H9 (cell line): Measurements from ENCODE around the gene FAM174C. TPM values are rescaled to one million over a fixed set of nuclear protein-coding genes. Genes with fewer than 3 reads are reported as not detected.
A peak's percentile ranks its signal among the peaks of the same experiment; 100 is the strongest.

Source experiments
- DNase-seq: peaks from one replicate; pipeline ENCODE4 v3.0.0-alpha.2; 2017
- H2AFZ ChIP-seq: one replicate; pipeline ENCODE4 v1.6.1; 2013; ENCODE audit warnings: mild to moderate bottlenecking, low read length, control low read depth, moderate library complexity
- H2AK5ac ChIP-seq: 2 replicates; pipeline ENCODE4 v1.6.1; 2013; ENCODE audit warnings: low read length, control low read depth, mixed read lengths; ENCODE audit not compliant: insufficient read length
- H2BK120ac ChIP-seq: one replicate; pipeline ENCODE4 v1.6.1; 2013; ENCODE audit warnings: low read depth, mild to moderate bottlenecking, low read length, control low read depth, inconsistent platforms; ENCODE audit not compliant: poor library complexity, severe bottlenecking
- H2BK12ac ChIP-seq: 2 replicates; pipeline ENCODE4 v1.6.1; 2013; ENCODE audit warnings: low read length, control low read depth, mixed read lengths, low read depth; ENCODE audit not compliant: insufficient read length
- H2BK15ac ChIP-seq: 2 replicates; pipeline ENCODE4 v1.6.1; 2013; ENCODE audit warnings: low read depth, low read length, control low read depth
- H2BK20ac ChIP-seq: one replicate; pipeline ENCODE4 v1.6.1; 2013; ENCODE audit warnings: low read depth, mild to moderate bottlenecking, low read length, control low read depth, inconsistent platforms; ENCODE audit not compliant: poor library complexity, severe bottlenecking
- H2BK5ac ChIP-seq: 2 replicates; pipeline ENCODE4 v1.6.1; 2013; ENCODE audit warnings: low read length, control low read depth, mixed read lengths; ENCODE audit not compliant: insufficient read length
- H3K14ac ChIP-seq: 2 replicates; pipeline ENCODE4 v1.6.1; 2013; ENCODE audit warnings: low read length, control low read depth; ENCODE audit not compliant: insufficient read depth
- H3K18ac ChIP-seq: 2 replicates; pipeline ENCODE4 v1.6.1; 2013; ENCODE audit warnings: low read depth, mild to moderate bottlenecking, mixed read lengths, low read length, control low read depth; ENCODE audit not compliant: insufficient read length
- H3K23ac ChIP-seq: 2 replicates; pipeline ENCODE4 v1.6.1; 2013; ENCODE audit warnings: low read length, control low read depth, mixed read lengths, low read depth; ENCODE audit not compliant: insufficient read length
- H3K23me2 ChIP-seq: 2 replicates; pipeline ENCODE4 v1.6.1; 2013; ENCODE audit warnings: low read depth, mild to moderate bottlenecking, mixed read lengths, low read length, control low read depth; ENCODE audit not compliant: insufficient read length, poor library complexity, severe bottlenecking
- H3K27ac ChIP-seq: 2 replicates; pipeline ENCODE4 v1.5.1; 2013; ENCODE audit warnings: low read length, control low read depth, mixed read lengths, low read depth; ENCODE audit not compliant: insufficient read length
- H3K27me3 ChIP-seq: 2 replicates; pipeline ENCODE4 v1.6.1; 2013; ENCODE audit warnings: low read length, control low read depth, inconsistent platforms; ENCODE audit not compliant: insufficient read depth
- H3K4ac ChIP-seq: 2 replicates; pipeline ENCODE4 v1.6.1; 2013; ENCODE audit warnings: low read depth, mild to moderate bottlenecking, control low read depth, inconsistent platforms, low read length, moderate library complexity
- H3K4me1 ChIP-seq: 2 replicates; pipeline ENCODE4 v1.6.1; 2013; ENCODE audit warnings: low read length, control low read depth, inconsistent platforms; ENCODE audit not compliant: insufficient read depth
- H3K4me2 ChIP-seq: 2 replicates; pipeline ENCODE4 v1.6.1; 2013; ENCODE audit warnings: low read length, control low read depth, mixed read lengths; ENCODE audit not compliant: insufficient read length, insufficient read depth
- H3K56ac ChIP-seq: 2 replicates; pipeline ENCODE4 v1.6.1; 2013; ENCODE audit warnings: low read depth, mild to moderate bottlenecking, mixed read lengths, low read length, control low read depth; ENCODE audit not compliant: insufficient read length
- H3K79me1 ChIP-seq: 2 replicates; pipeline ENCODE4 v1.6.1; 2013; ENCODE audit warnings: low read depth, mild to moderate bottlenecking, moderate library complexity, low read length, control low read depth, inconsistent platforms; ENCODE audit not compliant: insufficient read depth, poor library complexity, severe bottlenecking
- H3K79me2 ChIP-seq: 2 replicates; pipeline ENCODE4 v1.6.1; 2013; ENCODE audit warnings: low read length, control low read depth, inconsistent platforms; ENCODE audit not compliant: insufficient read depth
- H3K9ac ChIP-seq: 2 replicates; pipeline ENCODE4 v1.6.1; 2013; ENCODE audit warnings: low read length, control low read depth, mixed read lengths; ENCODE audit not compliant: insufficient read length; ENCODE audit errors: extremely low read depth
- H3K9me3 ChIP-seq: one replicate; pipeline ENCODE4 v1.6.1; 2013; ENCODE audit warnings: low read depth, low read length, inconsistent platforms; ENCODE audit not compliant: control insufficient read depth
- H3T11ph ChIP-seq: one replicate; pipeline ENCODE4 v1.6.1; 2013; ENCODE audit warnings: mild to moderate bottlenecking, low read length, control low read depth, inconsistent platforms
- H4K20me1 ChIP-seq: one replicate; pipeline ENCODE4 v1.6.1; 2013; ENCODE audit not compliant: control insufficient read depth, insufficient read length, insufficient read depth
- H4K5ac ChIP-seq: 2 replicates; pipeline ENCODE4 v1.6.1; 2013; ENCODE audit warnings: low read depth, mild to moderate bottlenecking, mixed read lengths, low read length, control low read depth; ENCODE audit not compliant: insufficient read length
- H4K8ac ChIP-seq: replicated peaks from 2 replicates; pipeline ENCODE4 v1.6.1; 2013; ENCODE audit warnings: low read length, control low read depth, mixed read lengths, low read depth; ENCODE audit not compliant: insufficient read length
- H4K91ac ChIP-seq: 2 replicates; pipeline ENCODE4 v1.6.1; 2013; ENCODE audit warnings: low read depth, mild to moderate bottlenecking, moderate library complexity, mixed read lengths, low read length, control low read depth; ENCODE audit not compliant: insufficient read length
- H3K27ac Mint-ChIP-seq, 3 experiments: 2 replicates in 2 of 3; 3 replicates in 1 of 3; pipeline ENCODE4 v1.8.0; 2020 to 2021; ENCODE audit warnings: mixed read lengths in 3 of 3, mild to moderate bottlenecking in 1 of 3, moderate library complexity in 1 of 3
- H3K27me3 Mint-ChIP-seq: 2 replicates; pipeline ENCODE4 v1.8.0; 2021; ENCODE audit warnings: low read depth, mild to moderate bottlenecking, moderate library complexity, mixed read lengths
- H3K36me3 Mint-ChIP-seq, 3 experiments: 2 replicates in 2 of 3; 3 replicates in 1 of 3; pipeline ENCODE4 v1.8.0; 2020 to 2021; ENCODE audit warnings: low read depth in 3 of 3, mixed read lengths in 3 of 3; ENCODE audit not compliant: insufficient read depth in 1 of 3
- H3K4me1 Mint-ChIP-seq, 2 experiments: 2 replicates each; pipeline ENCODE4 v1.8.0; 2020; ENCODE audit warnings: mixed read lengths in 2 of 2
- H3K4me3 Mint-ChIP-seq, 2 experiments: 2 replicates in 1 of 2; 3 replicates in 1 of 2; pipeline ENCODE4 v1.8.0; 2020 to 2021; ENCODE audit warnings: mild to moderate bottlenecking in 2 of 2, mixed read lengths in 2 of 2, moderate library complexity in 1 of 2
- H3K9me3 Mint-ChIP-seq, 2 experiments: 2 replicates in 1 of 2; 3 replicates in 1 of 2; pipeline ENCODE4 v1.8.0; 2020; ENCODE audit warnings: mild to moderate bottlenecking in 2 of 2, mixed read lengths in 2 of 2, moderate library complexity in 1 of 2
- CTCF ChIP-seq: fragments of 200-600 bp; sonication (generic); conservative IDR thresholded peaks from 3 replicates; pipeline ENCODE4 v1.8.0; 2021; ENCODE audit warnings: antibody characterized with exemption, mild to moderate bottlenecking
- WGBS: extraction: QIAGEN DNeasy Blood & Tissue Kit; methylation state at CpG from one replicate; pipeline ENCODE4 v1.1.7; 2013; ENCODE audit warnings: missing lambda C conversion rate, low lambda C conversion rate, mixed read lengths; ENCODE audit not compliant: insufficient read length; ENCODE audit errors: extremely low coverage; 5-methylcytosine and 5-hydroxymethylcytosine counted together
- total RNA-seq: library from RNA; stranded (reverse); gene quantifications from 2 replicates; pipeline ENCODE4 v1.2.1, GENCODE V29; 2021

The FAM174C gene
- total RNA-seq, 1 experiment from 2014 or later = 63.0 TPM

DNA sequence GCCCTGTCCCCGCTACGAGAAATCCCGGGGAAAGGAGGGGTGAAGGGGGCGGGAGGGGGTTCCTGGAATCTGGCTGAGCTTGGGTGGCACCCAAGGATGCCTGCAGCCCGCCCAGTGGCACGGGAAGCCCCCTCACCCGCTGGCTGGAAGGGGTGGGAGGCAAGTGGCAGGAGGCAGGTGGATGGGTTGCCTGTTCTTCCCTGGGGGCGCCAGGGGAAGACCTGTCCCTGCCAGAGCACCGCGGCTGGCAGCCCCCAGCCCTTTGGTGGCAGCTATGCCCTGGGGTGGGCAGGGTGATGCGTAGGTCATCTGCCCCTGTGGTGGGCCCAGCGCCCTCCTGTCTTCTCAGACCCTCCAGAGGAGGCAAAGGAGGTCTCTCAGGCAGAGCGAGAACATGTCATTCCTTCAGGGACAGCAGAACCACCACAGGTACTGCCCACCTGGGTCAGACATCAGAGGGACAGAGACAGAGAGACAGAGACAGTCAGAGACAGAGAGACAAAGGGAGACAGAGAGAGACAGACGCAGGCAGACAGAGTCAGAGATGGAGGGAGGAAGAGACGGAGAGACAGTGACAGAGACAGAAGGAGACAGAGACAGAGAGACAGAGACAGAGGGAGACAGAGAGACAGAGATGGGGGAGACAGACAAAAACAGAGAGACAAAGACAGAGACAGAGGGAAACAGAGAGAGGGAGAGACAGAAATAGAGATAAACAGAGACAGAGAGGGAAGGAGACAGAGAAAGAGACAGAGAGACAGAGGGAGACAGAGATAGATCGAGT, 47.1 kb downstream of the FAM174C start:
- no peaks in the 10 kb centered on the region for H3K23me2 ChIP-seq
- H3K9ac ChIP-seq = no peak overlapping the region
- H3K9me3 ChIP-seq = no peaks in the 10 kb centered on the region
- no peak overlapping the region; the same call in 1 of the 2 replicates for H3K14ac ChIP-seq
- H2BK120ac ChIP-seq = no peak overlapping the region
- H3T11ph ChIP-seq = no peak overlapping the region
- H3K4me2 ChIP-seq = no peak overlapping the region
- H3K36me3 Mint-ChIP-seq = no peaks in the 10 kb centered on the region
- no peak overlapping the region for H4K8ac ChIP-seq
- H2AFZ ChIP-seq = no peak overlapping the region
- H2BK20ac ChIP-seq = no peak overlapping the region
- H3K79me1 ChIP-seq = no peaks in the 10 kb centered on the region
- no peak overlapping the region for H2BK15ac ChIP-seq
- no peak overlapping the region for H3K27ac ChIP-seq
- H3K4me1 Mint-ChIP-seq = peaks cover 0 to under 1% of the 10 kb centered on the region in 2 experiments; a peak in 2 of 4 replicates
- peaks cover 11% of the 10 kb centered on the region for H3K27me3 Mint-ChIP-seq
- peak overlapping the region in 1 of 2 experiments; percentile 18; a peak in 2 of 5 replicates for H3K4me3 Mint-ChIP-seq
- no peak overlapping the region for H2BK12ac ChIP-seq
- H3K4ac ChIP-seq = no peak overlapping the region
- H2BK5ac ChIP-seq = no peak overlapping the region
- no peak overlapping the region for H4K5ac ChIP-seq
- H3K18ac ChIP-seq = no peak overlapping the region
- no peak overlapping the region for H2AK5ac ChIP-seq
- no peaks in the 10 kb centered on the region; a peak in 1 of 5 replicates for H3K9me3 Mint-ChIP-seq
- no peak for TF ChIP-seq CTCF
- WGBS = no CpG with 5 or more reads among the region's 16 CpGs
- DNase-seq = no peak
- H3K56ac ChIP-seq = no peak overlapping the region
- no peaks in the 10 kb centered on the region for H3K27me3 ChIP-seq
- H3K23ac ChIP-seq = no peak overlapping the region
- H4K91ac ChIP-seq = no peak overlapping the region
- H4K20me1 ChIP-seq = no peaks in the 10 kb centered on the region
- no peaks in the 10 kb centered on the region for H3K79me2 ChIP-seq
- no peak overlapping the region; a peak in 1 of 7 replicates for H3K27ac Mint-ChIP-seq
- H3K4me1 ChIP-seq = no peaks in the 10 kb centered on the region
